T follicular helper cell (primary cell): ENCODE results near the gene HSPB7.
"Not testable (repeated sequence)": the region's sequence is repeated elsewhere in the genome, so short reads cannot be mapped to it uniquely, and the experiment has no call there.

Source experiments
- DNase-seq: peaks from one replicate; pipeline ENCODE4 v3.0.0-alpha.2; 2020; ENCODE audit warnings: low read depth
- total RNA-seq, 2 experiments: gene quantifications; one replicate each; lab custom pipeline; 2026; lab: John Stamatoyannopoulos, UW

The HSPB7 gene
- total RNA-seq, result 0 reads per million in 2 experiments

- no peak for DNase-seq
These were observed at the start of gene HSPB7 for GRCh38 chr1:16017461-16018303. TSS of gene HSPB7 (minus strand) at chr1:16018043. CDS start at chr1:16017963, 80 bp downstream.

DNA sequence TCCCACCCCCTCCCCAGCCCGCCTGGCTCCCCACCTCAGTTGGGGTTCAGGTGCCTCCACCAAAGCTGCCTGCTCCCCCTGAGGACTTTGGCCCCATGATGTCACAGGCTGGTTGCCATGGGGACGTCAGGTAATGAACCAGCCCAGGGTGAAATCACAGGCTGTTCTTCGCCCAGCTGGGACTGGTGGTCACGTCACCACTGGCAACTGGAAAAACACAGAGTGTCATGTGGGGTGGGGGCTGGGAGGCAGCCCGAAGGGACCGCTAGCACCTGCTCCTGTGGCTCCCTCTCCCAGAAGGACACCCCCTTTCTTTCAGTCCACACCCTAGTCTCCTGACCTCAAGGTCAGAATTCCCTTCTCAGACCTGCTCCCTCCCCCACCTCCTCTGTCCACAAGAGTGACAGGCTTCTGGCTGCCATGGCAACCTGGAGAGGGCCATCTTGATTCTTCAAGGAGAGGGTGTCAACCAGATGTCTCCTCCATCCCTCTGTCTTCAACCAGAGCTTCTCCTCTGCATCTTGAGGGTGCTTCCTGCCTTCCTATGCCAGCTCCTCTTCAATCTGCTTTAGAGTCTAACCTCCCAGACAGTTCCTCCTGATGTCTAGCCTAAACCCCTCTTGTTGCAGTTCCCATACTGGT lies 49.4 kb upstream of the HSPB7 start:
- no peak for DNase-seq

DNA sequence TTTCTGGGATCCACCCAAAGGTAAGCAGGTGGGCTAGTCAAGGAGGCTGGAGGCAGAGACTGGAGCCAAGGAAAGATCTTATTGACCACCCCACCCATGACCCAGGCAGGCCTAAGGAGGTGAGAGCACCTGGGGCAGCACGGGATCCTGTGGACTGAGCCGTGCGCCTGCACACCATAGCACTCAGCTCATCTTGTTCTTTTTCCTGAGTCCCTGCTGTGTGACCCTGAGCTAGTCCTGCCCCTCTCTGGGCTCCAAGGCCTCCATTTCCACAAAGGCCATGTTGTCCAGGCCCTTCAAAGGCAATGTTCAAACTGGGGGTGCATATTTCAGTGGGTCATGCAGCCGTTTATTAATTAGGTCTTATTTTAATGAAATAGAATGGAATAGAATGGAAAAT lies 48.4 kb upstream of the HSPB7 start:
- no peak for DNase-seq

DNA sequence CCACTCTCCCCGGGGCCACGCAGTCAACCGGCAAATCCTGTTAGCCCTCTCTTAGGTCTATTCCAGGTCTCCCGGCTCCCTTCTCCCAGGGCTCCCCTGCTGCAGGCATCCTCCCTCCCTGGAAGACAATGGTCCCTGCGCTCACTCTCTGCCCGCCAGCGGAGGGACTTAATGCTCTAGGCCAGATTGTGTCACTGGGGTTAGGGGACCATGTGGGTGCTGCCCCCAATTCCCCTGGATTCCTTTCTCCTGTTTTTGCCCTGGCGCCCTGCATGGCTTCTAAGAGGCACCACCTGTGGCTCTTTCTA lies 47.4 kb upstream of the HSPB7 start:
- DNase-seq, result no peak

DNA sequence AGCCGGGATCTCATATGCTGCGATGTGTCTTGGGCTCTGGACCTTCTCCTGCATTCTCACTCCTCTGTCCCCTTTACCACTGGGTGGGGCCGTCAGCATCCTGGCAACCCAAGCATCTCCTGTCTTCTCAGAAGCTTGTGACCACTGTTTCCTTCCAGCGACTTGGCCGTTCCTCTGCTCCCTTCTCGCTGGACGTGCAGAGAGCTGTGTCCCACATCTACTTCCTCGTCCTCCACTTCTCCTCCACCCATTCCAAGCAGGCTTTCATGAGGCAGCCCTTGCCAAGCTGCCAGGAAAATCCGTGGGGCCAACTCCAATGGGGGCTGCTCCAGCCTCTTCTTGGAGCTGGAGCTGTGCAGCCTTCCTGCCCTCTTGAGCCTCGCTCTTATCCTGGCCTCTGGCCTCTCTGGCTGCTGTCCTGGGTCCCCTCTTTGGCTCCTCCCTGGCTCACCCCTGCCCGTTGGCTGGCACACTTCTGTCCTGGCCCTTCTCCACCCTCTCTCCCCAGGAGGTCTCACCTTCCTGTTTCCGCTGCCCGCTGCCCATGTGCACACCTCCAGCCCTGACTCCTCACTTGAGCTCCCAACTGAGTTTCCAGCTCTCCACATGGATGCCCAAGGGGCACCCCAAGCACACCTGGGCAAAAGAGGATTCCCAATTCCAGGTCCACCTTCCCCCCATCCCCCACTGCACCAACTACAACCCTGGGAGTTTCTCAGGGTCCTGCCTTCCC lies 46.9 kb upstream of the HSPB7 start:
- DNase-seq, result no peak

DNA sequence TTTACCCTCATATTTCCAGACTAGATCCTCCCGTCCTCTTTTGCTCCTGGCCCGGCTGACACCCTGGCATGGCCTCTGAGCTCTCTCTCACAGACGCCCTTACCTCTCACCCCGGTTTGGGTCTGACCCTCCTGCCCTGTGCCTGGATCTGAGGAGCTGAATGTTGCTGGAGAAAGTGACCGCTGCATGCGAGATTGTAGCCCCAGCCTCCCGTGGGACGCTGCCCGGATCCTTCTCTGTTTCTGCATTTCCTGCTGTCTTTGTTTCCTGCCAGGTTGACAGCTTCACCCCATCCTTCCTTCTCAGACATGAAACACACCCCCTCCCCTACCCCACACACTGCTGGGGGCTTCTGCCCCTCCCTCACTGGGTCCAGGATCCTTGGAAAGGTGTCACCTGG lies 46.1 kb upstream of the HSPB7 start:
- DNase-seq, result no peak

- no peak for DNase-seq
These were observed 45.5 kb upstream of the HSPB7 start for GRCh38 chr1:16063226-16063829.

DNA sequence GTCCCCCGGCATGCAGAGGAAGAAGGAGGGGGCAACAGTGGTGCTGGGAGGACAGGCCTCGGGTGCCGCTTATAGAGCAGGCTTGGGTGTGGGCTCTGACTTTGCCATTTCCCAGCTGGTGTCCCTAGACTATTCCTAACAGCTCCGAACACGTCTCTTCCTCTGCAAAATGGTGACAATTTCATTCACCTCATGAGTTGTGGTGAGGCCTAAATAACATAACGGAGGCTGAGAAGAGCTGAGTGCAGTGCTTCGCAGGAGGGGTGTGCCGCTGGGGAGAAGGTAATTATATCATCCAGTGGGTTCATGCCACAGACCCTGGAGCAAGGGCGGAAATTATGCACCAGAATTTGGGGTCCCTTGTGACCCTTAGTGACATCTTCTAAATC lies 44.8 kb upstream of the HSPB7 start:
- not testable (repeated sequence) for DNase-seq

GRCh38 chr1:16061989-16062686 lies 44.3 kb upstream of the HSPB7 start:
- DNase-seq, result not testable (repeated sequence)

DNA sequence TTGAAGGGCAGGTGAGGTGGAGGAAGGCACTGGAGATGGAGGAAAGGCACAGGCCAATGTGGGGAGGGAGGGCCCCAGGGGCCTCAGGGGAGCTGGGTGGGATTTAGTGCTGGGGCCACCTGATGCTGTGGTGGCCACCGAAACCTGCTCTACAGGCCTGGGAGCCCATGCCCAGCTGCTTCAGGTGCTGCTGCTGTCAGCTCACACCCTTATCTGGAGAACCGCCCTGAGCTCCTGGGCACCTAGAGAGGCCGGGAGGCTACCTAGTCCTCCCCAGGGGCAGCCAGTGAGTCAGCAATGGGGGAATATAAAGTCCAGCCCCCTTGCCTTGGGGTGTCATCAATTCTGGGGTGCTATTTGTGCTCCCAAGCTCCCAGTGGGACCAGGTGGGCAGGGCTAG lies 43.4 kb upstream of the HSPB7 start:
- no peak for DNase-seq

- DNase-seq, result not testable (repeated sequence)
These were observed 40.7 kb upstream of the HSPB7 start for GRCh38 chr1:16058394-16059120.

DNA sequence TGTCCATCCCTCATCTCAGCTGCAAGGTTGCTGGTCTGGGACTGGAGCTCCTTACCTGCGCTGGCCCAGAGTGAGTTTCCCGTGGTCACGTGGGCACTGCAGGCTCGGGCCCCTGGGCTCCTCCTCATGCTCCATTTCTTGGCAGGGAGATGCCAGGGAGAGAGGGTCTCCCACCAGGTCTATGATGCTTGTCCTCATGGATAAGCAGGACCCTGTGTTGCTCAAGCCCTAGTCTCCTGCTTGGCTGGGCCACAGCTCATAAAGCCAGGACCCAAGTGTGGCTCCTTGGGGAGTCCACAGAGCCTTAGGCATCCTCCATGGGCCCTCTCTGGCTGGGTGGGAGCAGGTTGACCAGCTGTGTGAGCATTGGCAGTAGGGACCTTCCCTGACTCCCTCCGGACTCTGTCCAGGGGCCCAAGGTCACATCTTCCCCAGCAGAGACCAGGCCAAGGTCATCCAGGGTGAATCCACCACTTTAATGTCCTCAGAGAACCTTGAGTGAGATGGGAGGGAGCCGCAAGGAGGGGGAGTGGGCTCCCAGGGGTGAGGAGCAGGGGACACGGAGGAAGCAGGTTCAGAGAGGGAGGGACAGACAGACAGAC lies 39.6 kb upstream of the HSPB7 start:
- not testable (repeated sequence) for DNase-seq

GRCh38 chr1:16056521-16056912 lies 38.7 kb upstream of the HSPB7 start:
- not testable (repeated sequence) for DNase-seq

DNA sequence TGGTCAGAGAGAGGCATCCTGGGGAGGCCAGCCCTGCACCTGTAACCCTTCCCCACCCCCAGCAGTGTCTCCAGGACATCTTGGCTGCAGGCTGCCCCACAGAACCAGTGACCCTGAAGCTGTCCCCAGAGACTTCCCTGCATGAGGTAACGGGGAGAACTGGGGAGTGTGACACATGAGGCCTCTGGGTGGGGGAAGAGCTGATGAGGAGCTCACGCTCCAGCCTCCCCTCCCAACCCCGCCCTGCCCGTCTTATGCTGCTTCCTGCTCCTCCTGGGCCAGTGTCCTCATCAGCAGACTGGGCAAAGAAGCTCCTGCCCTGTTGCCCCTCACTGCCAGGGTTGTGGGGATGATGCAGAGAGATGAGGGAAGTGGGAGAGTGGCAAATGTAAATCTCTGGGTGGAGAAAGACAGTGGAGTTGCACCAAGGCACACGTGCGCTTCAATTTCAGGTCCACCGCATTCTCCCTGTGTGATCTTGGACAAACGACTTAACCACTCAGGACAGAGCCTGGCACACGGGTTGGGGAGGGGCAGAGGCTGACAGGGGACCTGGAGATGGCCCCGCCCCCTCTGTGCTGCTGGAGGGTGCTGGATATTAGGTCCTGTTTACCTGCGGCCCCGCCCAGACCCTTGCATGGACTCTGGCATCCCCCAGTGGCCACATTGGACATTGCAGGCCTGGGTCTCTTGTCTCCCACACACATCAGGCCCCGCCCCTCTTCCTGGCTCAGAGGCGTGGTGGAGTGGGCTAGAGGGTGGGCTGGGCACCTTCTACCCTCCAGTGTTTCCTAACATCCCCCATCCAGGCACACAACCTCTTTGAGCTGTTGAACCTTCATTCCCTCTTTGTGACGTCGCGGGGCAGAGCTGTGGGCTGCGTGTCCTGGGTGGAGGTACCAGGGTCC lies 38.0 kb upstream of the HSPB7 start:
- peak; percentile 75 for DNase-seq

GRCh38 chr1:16054598-16055540 lies 37.0 kb upstream of the HSPB7 start:
- DNase-seq, result no peak

DNA sequence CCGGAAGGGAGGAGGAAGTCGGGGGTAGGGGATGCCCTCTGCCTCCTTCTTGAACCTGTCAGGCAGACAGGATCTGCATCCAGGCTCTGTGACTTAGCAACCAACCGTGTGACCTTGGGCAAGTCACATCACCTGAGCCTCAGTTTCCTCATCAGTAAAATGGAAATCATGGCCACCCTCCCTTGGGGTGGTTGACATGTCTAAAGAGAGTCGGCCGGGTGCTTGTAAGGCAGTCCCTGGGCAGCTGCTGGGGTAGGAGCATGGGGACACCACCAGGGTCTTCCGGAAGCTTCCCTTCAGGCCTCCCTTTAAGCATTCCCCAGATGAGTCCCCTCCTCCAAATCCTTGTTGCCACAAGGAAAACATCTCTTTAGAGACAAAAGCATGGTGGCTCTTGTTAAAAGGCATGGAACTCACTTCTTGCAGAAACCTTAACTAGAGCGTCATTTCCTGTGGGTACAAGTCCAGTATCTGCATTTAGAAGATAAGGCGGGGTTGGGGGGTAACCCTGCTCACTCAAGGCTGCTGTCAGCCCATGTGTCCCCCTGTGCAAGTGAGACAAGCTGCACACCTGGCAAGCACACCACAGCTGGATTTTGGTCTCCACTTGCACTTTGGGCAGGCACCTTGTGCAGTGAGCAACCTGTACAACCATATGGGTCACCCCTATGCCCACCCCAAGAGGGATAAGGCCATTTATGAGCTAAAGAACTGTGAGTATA lies 36.1 kb upstream of the HSPB7 start:
- DNase-seq, result no peak

- not testable (repeated sequence) for DNase-seq
These were observed 34.1 kb upstream of the HSPB7 start for GRCh38 chr1:16051949-16052348.

DNA sequence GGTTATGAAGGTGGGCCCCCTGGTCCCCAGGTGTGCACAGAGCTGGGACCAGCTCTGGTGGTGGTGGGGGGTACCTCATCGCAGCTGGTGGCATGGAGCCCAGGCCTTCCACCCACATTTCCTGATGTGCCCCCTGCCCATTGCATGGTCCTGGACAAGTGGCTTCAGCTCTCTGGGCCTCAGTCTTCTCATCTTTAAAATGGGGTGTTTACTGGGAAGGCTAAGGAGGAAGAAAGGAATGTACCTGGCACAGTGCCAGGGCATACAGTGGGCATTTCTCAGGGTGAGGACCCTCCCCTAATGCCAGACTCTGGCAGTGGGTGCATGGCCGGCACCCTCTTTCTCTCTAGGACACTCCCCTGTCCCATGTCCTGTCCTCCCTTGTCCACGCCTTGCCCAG lies 33.2 kb upstream of the HSPB7 start:
- no peak for DNase-seq
